CD4-positive, alpha-beta memory T cell (primary cell): ENCODE measurements around the gene PTPN1. TPM values are rescaled to one million over a fixed set of nuclear protein-coding genes. Genes with fewer than 3 reads are reported as not detected.

Experiments used
- CTCF ChIA-PET: fragments of 350-600 bp; sonication (Branson Sonifier 250); formaldehyde crosslinking; loops from one replicate; lab custom pipeline; 2021; ENCODE audit warnings: inconsistent platforms; ENCODE audit not compliant: partially characterized antibody; lab: Charles Lee
- POLR2A ChIA-PET: fragments of 350-600 bp; sonication (Branson Sonifier 250); formaldehyde crosslinking; loops from one replicate; lab custom pipeline; 2021; ENCODE audit not compliant: partially characterized antibody; lab: Charles Lee
- DNase-seq, 5 donors: peaks; one replicate each; pipeline versions ENCODE4 v3.0.0 to v3.0.0-alpha.2; 2020 to 2022; ENCODE audit warnings: mixed read lengths in 1 of 5
- H3K27ac ChIP-seq: one replicate; pipeline ENCODE4 v1.7.0; 2013; ENCODE audit warnings: low read depth, low read length
- H3K27me3 ChIP-seq: 2 replicates; pipeline ENCODE4 v1.7.0; 2013; ENCODE audit warnings: mild to moderate bottlenecking, low read length, moderate library complexity; ENCODE audit not compliant: insufficient read depth
- H3K36me3 ChIP-seq: 2 replicates; pipeline ENCODE4 v1.7.0; 2013; ENCODE audit warnings: mild to moderate bottlenecking, low read length, moderate library complexity; ENCODE audit not compliant: insufficient read depth
- H3K4me1 ChIP-seq: 2 replicates; pipeline ENCODE4 v1.7.0; 2013; ENCODE audit warnings: mild to moderate bottlenecking, low read length, moderate library complexity; ENCODE audit not compliant: insufficient read depth
- H3K4me3 ChIP-seq, 2 donors: one replicate each; pipeline ENCODE4 v1.7.0; 2013; ENCODE audit warnings: low read length in 2 of 2, mild to moderate bottlenecking in 1 of 2
- H3K9me3 ChIP-seq, 2 donors: one replicate each; pipeline ENCODE4 v1.7.0; 2013; ENCODE audit warnings: low read length in 2 of 2, control low read depth in 1 of 2; ENCODE audit not compliant: control insufficient read depth in 1 of 2
- H3K27ac Mint-ChIP-seq, 7 donors: one replicate each; pipeline ENCODE4 v1.8.0; 2020 to 2021; ENCODE audit warnings: mixed read lengths in 7 of 7, mild to moderate bottlenecking in 6 of 7, inconsistent platforms in 3 of 7, moderate library complexity in 3 of 7
- H3K27me3 Mint-ChIP-seq, 2 donors: one replicate each; pipeline ENCODE4 v1.8.0; 2020 to 2021; ENCODE audit warnings: mixed read lengths in 2 of 2
- H3K36me3 Mint-ChIP-seq, 2 donors: one replicate each; pipeline ENCODE4 v1.8.0; 2020 to 2021; ENCODE audit warnings: mixed read lengths in 2 of 2, inconsistent platforms in 1 of 2, mild to moderate bottlenecking in 1 of 2
- H3K4me1 Mint-ChIP-seq, 4 donors: one replicate each; pipeline ENCODE4 v1.8.0; 2020 to 2021; ENCODE audit warnings: mixed read lengths in 4 of 4, mild to moderate bottlenecking in 1 of 4
- H3K4me3 Mint-ChIP-seq, 8 donors: one replicate each; pipeline ENCODE4 v1.8.0; 2020 to 2021; ENCODE audit warnings: mixed read lengths in 8 of 8, mild to moderate bottlenecking in 7 of 8, moderate library complexity in 6 of 8, inconsistent platforms in 3 of 8
- H3K9me3 Mint-ChIP-seq, 8 donors: one replicate each; pipeline ENCODE4 v1.8.0; 2020 to 2021; ENCODE audit warnings: mixed read lengths in 8 of 8, mild to moderate bottlenecking in 5 of 8, inconsistent platforms in 3 of 8, moderate library complexity in 1 of 8
- intact Hi-C: fragments of 100-400 bp; cut with micrococcal nuclease; formaldehyde crosslinking; loops from one replicate; pipeline ENCODE4 v1.15.1; 2023
- polyA plus RNA-seq, 2 donors: library from polyadenylated mRNA; unstranded; fragments of 300-500 nt; fragmentation: Illumina TruSeq; gene quantifications; one replicate each; pipeline ENCODE4 v1.2.3, GENCODE V29; 2021
- total RNA-seq, 2 experiments: library from RNA; stranded (reverse); gene quantifications; one replicate each; pipeline ENCODE4 v1.2.3, GENCODE V29; 2021

The PTPN1 gene
- total and polyA plus RNA-seq, 4 experiments from 2014 or later = 21.0 to 61.5 (median 50.3) TPM

GRCh38 chr20:50571466-50571865, 61.3 kb downstream of the PTPN1 start:
- peaks cover 50% of the 10 kb centered on the region for H3K36me3 ChIP-seq
- ChIA-PET POLR2A (no interaction called here), CTCF (interaction anchor here (1.4 to 16.4 kb wide), 7 partner anchors 8 to 91 kb away, joined by 3 to 244 read pairs (median 6); no protein-coding TSS in a partner anchor)
- peaks cover 36% of the 10 kb centered on the region for H3K4me1 ChIP-seq
- peaks cover 0 to 2% (median 0%) of the 10 kb centered on the region in 8 donors for H3K9me3 Mint-ChIP-seq
- H3K27me3 ChIP-seq = no peaks in the 10 kb centered on the region
- H3K9me3 ChIP-seq = no peaks in the 10 kb centered on the region
- no peak overlapping the region for H3K4me3 Mint-ChIP-seq
- peaks cover 41 to 90% (median 67%) of the 10 kb centered on the region in 4 donors for H3K4me1 Mint-ChIP-seq
- no peaks in the 10 kb centered on the region for H3K27me3 Mint-ChIP-seq
- no peak overlapping the region for H3K27ac ChIP-seq
- peak overlapping the region in 3 of 7 donors; percentile 9 to 85 (median 61) for H3K27ac Mint-ChIP-seq
- no peak for DNase-seq
- H3K36me3 Mint-ChIP-seq = peaks cover 46 to 90% of the 10 kb centered on the region in 2 donors
- no peak overlapping the region for H3K4me3 ChIP-seq
- intact Hi-C loops = no loop called here

GRCh38 chr20:50572938-50573777, 63.0 kb downstream of the PTPN1 start:
- Histone ChIP-seq H3K36me3 (peaks cover 47% of the 10 kb centered on the region), H3K4me3 (no peak overlapping the region), H3K9me3 (no peaks in the 10 kb centered on the region), H3K4me1 (peaks cover 36% of the 10 kb centered on the region), H3K27me3 (no peaks in the 10 kb centered on the region), H3K27ac (no peak overlapping the region)
- Mint-ChIP-seq H3K27ac (peak overlapping the region; percentile 29 to 85 (median 78)), H3K9me3 (peaks cover 0 to 2% (median 0%) of the 10 kb centered on the region in 8 donors), H3K36me3 (peaks cover 40 to 87% of the 10 kb centered on the region in 2 donors), H3K27me3 (no peaks in the 10 kb centered on the region), H3K4me3 (no peak overlapping the region), H3K4me1 (peaks cover 31 to 74% (median 55%) of the 10 kb centered on the region in 4 donors)
- no peak for DNase-seq
- CTCF ChIA-PET = interaction anchor here (1.2 to 16.4 kb wide), 11 partner anchors 11 to 392 kb away, joined by 3 to 244 read pairs (median 6); partner anchors contain the start of gene CEBPB
- intact Hi-C loops = no loop called here
- POLR2A ChIA-PET = interaction anchor here (1.6 to 2.5 kb wide), 2 partner anchors 59 to 62 kb away, joined by 7 to 9 read pairs; no protein-coding TSS in a partner anchor

GRCh38 chr20:50574108-50574507, 63.9 kb downstream of the PTPN1 start:
- no peak for DNase-seq
- CTCF ChIA-PET = interaction anchor here (1.2 to 16.4 kb wide), 11 partner anchors 15 to 384 kb away, joined by 3 to 244 read pairs (median 10); partner anchors contain the start of gene CEBPB
- H3K4me1 Mint-ChIP-seq = peaks cover 24 to 65% (median 47%) of the 10 kb centered on the region in 4 donors
- H3K9me3 Mint-ChIP-seq = peaks cover 0 to 2% (median 0%) of the 10 kb centered on the region in 8 donors
- no peak overlapping the region for H3K4me3 Mint-ChIP-seq
- Histone ChIP-seq H3K4me1 (peaks cover 30% of the 10 kb centered on the region), H3K27me3 (no peaks in the 10 kb centered on the region), H3K4me3 (no peak overlapping the region), H3K9me3 (no peaks in the 10 kb centered on the region), H3K36me3 (peaks cover 50% of the 10 kb centered on the region), H3K27ac (no peak overlapping the region)
- POLR2A ChIA-PET = interaction anchor here (1.6 to 2.5 kb wide), 2 partner anchors 60 to 62 kb away, joined by 7 to 9 read pairs; no protein-coding TSS in a partner anchor
- H3K27ac Mint-ChIP-seq = peak overlapping the region in 3 of 7 donors; percentile 59 to 85 (median 68)
- H3K27me3 Mint-ChIP-seq = no peaks in the 10 kb centered on the region
- H3K36me3 Mint-ChIP-seq = peaks cover 45 to 85% of the 10 kb centered on the region in 2 donors
- intact Hi-C loops = no loop called here

- Mint-ChIP-seq H3K36me3 (peaks cover 45 to 85% of the 10 kb centered on the region in 2 donors), H3K27me3 (no peaks in the 10 kb centered on the region), H3K27ac (peak overlapping the region in 4 of 7 donors; percentile 59 to 85 (median 71)), H3K9me3 (no peaks in the 10 kb centered on the region), H3K4me3 (no peak overlapping the region), H3K4me1 (peaks cover 19 to 60% (median 42%) of the 10 kb centered on the region in 4 donors)
- H3K4me1 ChIP-seq = peaks cover 25% of the 10 kb centered on the region
- no peaks in the 10 kb centered on the region for H3K9me3 ChIP-seq
- CTCF ChIA-PET = interaction anchor here (1.2 to 16.4 kb wide), 13 partner anchors 12 to 384 kb away, joined by 3 to 244 read pairs (median 9); partner anchors contain the start of gene CEBPB
- H3K27me3 ChIP-seq = no peaks in the 10 kb centered on the region
- DNase-seq = no peak
- POLR2A ChIA-PET = interaction anchor here (2.5 kb wide), 1 partner anchor 61 kb away, joined by 9 read pairs; no protein-coding TSS in a partner anchor
- H3K4me3 ChIP-seq = no peak overlapping the region
- intact Hi-C loops = no loop called here
- no peak overlapping the region for H3K27ac ChIP-seq
- H3K36me3 ChIP-seq = peaks cover 51% of the 10 kb centered on the region
These were observed 64.4 kb downstream of the PTPN1 start for GRCh38 chr20:50574586-50574985.

GRCh38 chr20:50575865-50576720, 65.9 kb downstream of the PTPN1 start:
- Histone ChIP-seq H3K9me3 (no peaks in the 10 kb centered on the region), H3K36me3 (peaks cover 66% of the 10 kb centered on the region), H3K4me1 (peaks cover 10% of the 10 kb centered on the region), H3K27me3 (no peaks in the 10 kb centered on the region), H3K4me3 (no peak overlapping the region), H3K27ac (no peak overlapping the region)
- Mint-ChIP-seq H3K9me3 (no peaks in the 10 kb centered on the region), H3K27ac (peak overlapping the region in 4 of 7 donors; percentile 47 to 88 (median 82)), H3K4me1 (peaks cover 12 to 45% (median 29%) of the 10 kb centered on the region in 4 donors), H3K36me3 (peaks cover 56 to 88% of the 10 kb centered on the region in 2 donors), H3K4me3 (no peak overlapping the region), H3K27me3 (no peaks in the 10 kb centered on the region)
- intact Hi-C loops = loop anchor here (1.0 kb wide), 3 partner anchors 72 to 390 kb away; no protein-coding TSS in a partner anchor
- DNase-seq = peak; percentile 48 to 59 (median 57)
- ChIA-PET POLR2A (interaction anchor here (1.0 to 1.2 kb wide), 2 partner anchors 70 to 72 kb away, joined by 4 to 6 read pairs; no protein-coding TSS in a partner anchor), CTCF (interaction anchor here (0.8 to 16.4 kb wide), 22 partner anchors 9 to 456 kb away, joined by 3 to 244 read pairs (median 7); no protein-coding TSS in a partner anchor)

GRCh38 chr20:50577175-50578018, 67.2 kb downstream of the PTPN1 start:
- Mint-ChIP-seq H3K4me3 (no peak overlapping the region), H3K27ac (peak overlapping the region in 3 of 7 donors; percentile 26 to 68 (median 54)), H3K4me1 (peaks cover 11 to 32% (median 22%) of the 10 kb centered on the region in 4 donors), H3K27me3 (no peaks in the 10 kb centered on the region), H3K9me3 (no peaks in the 10 kb centered on the region), H3K36me3 (peaks cover 61 to 90% of the 10 kb centered on the region in 2 donors)
- Histone ChIP-seq H3K4me3 (no peak overlapping the region), H3K9me3 (no peaks in the 10 kb centered on the region), H3K36me3 (peaks cover 79% of the 10 kb centered on the region), H3K4me1 (no peaks in the 10 kb centered on the region), H3K27me3 (no peaks in the 10 kb centered on the region), H3K27ac (no peak overlapping the region)
- ChIA-PET CTCF (interaction anchor here (0.8 to 16.4 kb wide), 8 partner anchors 9 to 97 kb away, joined by 3 to 244 read pairs (median 14); no protein-coding TSS in a partner anchor), POLR2A (no interaction called here)
- intact Hi-C loops = no loop called here
- no peak for DNase-seq
